ENCODE results near the gene PLD2.
"Not testable (repeated sequence)": the region's sequence is repeated elsewhere in the genome, so short reads cannot be mapped to it uniquely, and the experiment has no call there.

The PLD2 gene

DNA sequence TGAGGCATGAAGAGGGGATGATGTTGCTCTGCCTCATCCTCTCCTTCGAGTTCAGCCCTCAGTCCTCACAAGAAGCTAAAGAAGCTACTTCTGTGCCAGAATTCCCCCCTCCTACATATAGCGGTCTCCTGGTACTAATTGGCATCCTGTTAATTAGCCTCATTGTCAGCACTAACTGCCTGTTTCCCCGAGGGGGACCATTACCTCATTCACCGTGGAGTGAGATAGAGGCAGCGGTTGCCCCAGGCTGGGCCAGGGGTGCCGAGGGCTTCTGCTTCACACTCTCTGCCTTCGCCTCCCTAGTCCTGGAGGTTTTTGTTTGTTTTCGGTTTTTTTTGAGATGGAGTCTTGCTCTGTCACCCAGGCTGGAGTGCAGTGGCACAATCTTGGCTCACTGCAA lies 20.4 kb downstream of the PLD2 start:
- Histone ChIP-seq H2BK15ac (replicated peaks; ENCODE audit: low read depth) (no peak overlapping the region), H4K8ac (ENCODE audit: low read depth, low read length) (no peak overlapping the region), H3K4ac (ENCODE audit: low read depth, low read length) (no peak overlapping the region), H3K4me2 (ENCODE audit: low read length) (no peak overlapping the region), H4K5ac (ENCODE audit: low read length) (no peak overlapping the region), H3K23ac (ENCODE audit: low read length) (no peak overlapping the region), H3K79me2 (ENCODE audit: control insufficient read depth, insufficient read depth, low read length) (no peaks in the 10 kb centered on the region), H3K27ac (ENCODE audit: low read depth, low read length) (no peak overlapping the region), H2AK5ac (ENCODE audit: low read length) (no peak overlapping the region), H3K4me3 (ENCODE audit: low read length) (no peak overlapping the region), H3K4me1 (ENCODE audit: control insufficient read depth, low read depth, low read length) (no peaks in the 10 kb centered on the region), H3K56ac (ENCODE audit: low read length) (no peak overlapping the region), H3K18ac (ENCODE audit: low read length) (no peak overlapping the region), H3K79me1 (ENCODE audit: low read length) (no peaks in the 10 kb centered on the region), H2BK5ac (ENCODE audit: low read length) (no peak overlapping the region), H3K36me3 (ENCODE audit: control insufficient read depth, insufficient read depth, low read length) (no peaks in the 10 kb centered on the region), H2BK120ac (ENCODE audit: low read depth, low read length) (no peak overlapping the region), H3K9ac (ENCODE audit: low read length) (no peak overlapping the region), H3K27me3 (ENCODE audit: insufficient read depth, low read length, poor library complexity) (no peaks in the 10 kb centered on the region)
- peak; percentile 56 for DNase-seq
- no CpG with 5 or more reads among the region's 8 CpGs for WGBS (ENCODE audit: extremely low coverage, insufficient coverage, low lambda C conversion rate)

DNA sequence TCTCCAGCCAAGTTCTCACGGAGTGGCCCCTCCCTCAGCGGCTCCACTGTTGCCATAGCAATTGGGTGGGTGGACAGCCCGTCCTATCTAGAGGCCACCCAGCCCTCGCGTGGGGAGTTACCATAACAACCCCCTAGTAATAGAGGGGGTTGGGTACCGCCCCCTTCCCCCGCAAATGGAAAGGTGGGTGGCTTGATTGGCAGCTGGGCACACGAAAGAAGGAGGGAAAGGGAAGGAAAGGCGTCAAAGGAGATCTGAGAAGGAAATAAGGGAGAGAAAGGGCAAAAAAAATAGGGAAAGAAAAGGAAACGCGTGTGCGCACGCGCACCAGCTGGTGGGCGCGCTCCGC lies 25.9 kb downstream of the PLD2 start:
- not testable (repeated sequence) for H4K5ac ChIP-seq (ENCODE audit: low read length); H3K27ac ChIP-seq (ENCODE audit: low read depth, low read length); H3K36me3 ChIP-seq (ENCODE audit: control insufficient read depth, insufficient read depth, low read length); H3K4ac ChIP-seq (ENCODE audit: low read depth, low read length); H2BK15ac ChIP-seq (replicated peaks; ENCODE audit: low read depth); H2BK5ac ChIP-seq (ENCODE audit: low read length); H3K23ac ChIP-seq (ENCODE audit: low read length); H3K4me1 ChIP-seq (ENCODE audit: control insufficient read depth, low read depth, low read length); H2BK120ac ChIP-seq (ENCODE audit: low read depth, low read length); DNase-seq; H3K18ac ChIP-seq (ENCODE audit: low read length); H4K8ac ChIP-seq (ENCODE audit: low read depth, low read length); H2AK5ac ChIP-seq (ENCODE audit: low read length); H3K27me3 ChIP-seq (ENCODE audit: insufficient read depth, low read length, poor library complexity)
- Histone ChIP-seq H3K79me2 (ENCODE audit: control insufficient read depth, insufficient read depth, low read length) (peaks cover 16% of the 10 kb centered on the region), H3K4me2 (ENCODE audit: low read length) (peak overlapping the region; percentile 70), H3K56ac (ENCODE audit: low read length) (peak overlapping the region; percentile 94), H3K79me1 (ENCODE audit: low read length) (peaks cover 10% of the 10 kb centered on the region), H3K4me3 (ENCODE audit: low read length) (peak overlapping the region; percentile 65), H3K9ac (ENCODE audit: low read length) (peak overlapping the region; percentile 72)
- no CpG with 5 or more reads among the region's 17 CpGs for WGBS (ENCODE audit: extremely low coverage, insufficient coverage, low lambda C conversion rate)

DNA sequence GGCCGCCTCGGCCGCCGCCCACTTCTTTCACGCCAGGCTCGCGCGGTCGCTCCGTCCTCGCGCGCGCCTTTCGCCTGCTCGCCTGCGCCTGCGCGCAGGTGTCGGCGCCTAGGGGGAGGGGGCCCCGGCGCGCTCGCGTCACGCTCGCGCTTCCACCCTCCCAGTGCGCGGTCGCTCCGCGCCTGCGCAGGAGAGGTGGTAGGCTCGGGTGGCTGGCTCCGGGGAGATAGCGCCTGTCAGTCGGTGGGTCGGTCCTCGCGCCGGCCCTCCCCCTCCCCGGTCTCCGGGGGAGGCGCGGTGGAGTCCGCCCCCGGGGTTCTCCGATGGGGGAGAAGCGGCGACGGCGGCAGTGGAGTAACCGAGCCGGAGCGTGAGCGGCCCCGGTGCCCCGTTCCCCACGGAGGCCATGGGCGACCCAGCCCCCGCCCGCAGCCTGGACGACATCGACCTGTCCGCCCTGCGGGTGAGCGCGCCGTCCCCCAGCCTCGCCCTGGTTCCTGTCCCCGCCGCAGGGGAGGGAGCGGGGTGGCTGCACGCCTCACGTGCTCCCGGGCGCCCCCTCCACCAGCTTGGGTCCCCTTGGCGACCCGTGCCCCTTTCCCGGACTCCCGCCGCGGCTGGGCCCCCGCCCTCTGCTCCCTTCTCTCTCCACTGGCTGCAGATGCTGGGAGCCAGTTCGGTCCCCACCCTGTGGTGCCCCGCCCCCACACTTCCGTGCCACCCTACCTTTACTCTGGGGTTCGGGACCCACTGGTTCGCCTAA lies 26.4 kb downstream of the PLD2 start, which contains the start of gene MINK1:
Gene MINK1, plus strand, starts transcription at position 163 of the 763 bp plus-strand sequence. Its CDS starts 244 bp downstream, at position 407.
- Histone ChIP-seq H3K18ac (ENCODE audit: low read length) (peak within 1 kb of the TSS; percentile 72), H3K27ac (ENCODE audit: low read depth, low read length) (no peak within 1 kb of the TSS), H2BK120ac (ENCODE audit: low read depth, low read length) (no peak within 1 kb of the TSS), H2AK5ac (ENCODE audit: low read length) (no peak within 1 kb of the TSS), H2BK5ac (ENCODE audit: low read length) (no peak within 1 kb of the TSS), H3K4me1 (ENCODE audit: control insufficient read depth, low read depth, low read length) (no peaks in the 10 kb centered on the region), H3K4me2 (ENCODE audit: low read length) (peak within 1 kb of the TSS; percentile 71), H3K23ac (ENCODE audit: low read length) (no peak within 1 kb of the TSS), H4K8ac (ENCODE audit: low read depth, low read length) (no peak within 1 kb of the TSS), H3K36me3 (ENCODE audit: control insufficient read depth, insufficient read depth, low read length) (no peaks in the 10 kb centered on the region), H2BK15ac (replicated peaks; ENCODE audit: low read depth) (no peak within 1 kb of the TSS), H3K9ac (ENCODE audit: low read length) (peak within 1 kb of the TSS; percentile 72), H3K4me3 (ENCODE audit: low read length) (peak within 1 kb of the TSS; percentile 65), H3K79me2 (ENCODE audit: control insufficient read depth, insufficient read depth, low read length) (peaks cover 20% of the 10 kb centered on the region), H3K79me1 (ENCODE audit: low read length) (peaks cover 14% of the 10 kb centered on the region), H3K56ac (ENCODE audit: low read length) (peak within 1 kb of the TSS; percentile 94), H3K4ac (ENCODE audit: low read depth, low read length) (peak within 1 kb of the TSS; percentile 42), H3K27me3 (ENCODE audit: insufficient read depth, low read length, poor library complexity) (no peaks in the 10 kb centered on the region), H4K5ac (ENCODE audit: low read length) (no peak within 1 kb of the TSS)
- WGBS (ENCODE audit: extremely low coverage, insufficient coverage, low lambda C conversion rate), result no CpG with 5 or more reads among the region's 91 CpGs
- DNase-seq, result peak; percentile 94

DNA sequence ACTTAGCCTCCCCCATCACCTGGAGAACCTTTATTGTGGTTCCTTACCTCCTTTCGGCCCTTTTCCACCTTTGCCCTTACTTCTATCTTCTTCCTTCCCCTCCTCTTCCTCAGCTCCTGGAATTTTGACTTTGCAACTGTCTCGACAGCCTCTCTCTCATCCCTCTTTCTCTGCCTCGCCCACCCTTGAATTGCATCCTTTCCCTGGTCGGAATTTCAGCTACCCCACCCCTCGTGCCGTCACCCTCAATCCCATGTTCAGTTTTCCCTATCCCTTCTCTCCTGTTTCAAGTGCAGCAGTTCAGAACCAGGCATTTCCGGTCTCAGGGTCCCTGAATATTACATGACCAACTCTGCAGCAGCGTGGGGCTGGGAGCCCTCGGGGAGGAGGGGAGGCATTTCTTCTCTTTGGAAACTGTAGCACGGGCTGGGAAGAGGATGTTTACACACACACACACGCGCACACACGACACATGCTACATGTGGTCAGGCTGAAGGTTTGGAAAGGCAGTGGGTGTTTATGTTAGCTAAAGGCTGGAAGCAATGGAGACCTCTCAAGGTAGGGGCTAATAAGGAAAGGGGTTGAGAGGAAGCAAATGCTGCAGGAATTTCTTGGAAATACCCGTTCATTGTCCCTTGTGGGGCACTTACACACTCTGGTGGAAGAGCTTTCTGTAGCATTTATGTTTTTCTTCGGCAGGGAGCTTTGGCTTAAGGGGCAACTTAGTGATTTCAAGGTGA lies 27.2 kb downstream of the PLD2 start:
- peaks cover 14% of the 10 kb centered on the region for H3K79me1 ChIP-seq (ENCODE audit: low read length)
- WGBS (ENCODE audit: extremely low coverage, insufficient coverage, low lambda C conversion rate), result no CpG with 5 or more reads among the region's 15 CpGs
- H3K27me3 ChIP-seq (ENCODE audit: insufficient read depth, low read length, poor library complexity), result no peaks in the 10 kb centered on the region
- H3K4ac ChIP-seq (ENCODE audit: low read depth, low read length), result peak overlapping the region; percentile 42
- peak overlapping the region; percentile 94 for H3K56ac ChIP-seq (ENCODE audit: low read length)
- H3K4me3 ChIP-seq (ENCODE audit: low read length), result peak overlapping the region; percentile 65
- no peak overlapping the region for H2BK5ac ChIP-seq (ENCODE audit: low read length)
- H3K9ac ChIP-seq (ENCODE audit: low read length), result peak overlapping the region; percentile 72
- no peak overlapping the region for H2BK15ac ChIP-seq (replicated peaks; ENCODE audit: low read depth)
- H2AK5ac ChIP-seq (ENCODE audit: low read length), result no peak overlapping the region
- peak; percentile 37 for DNase-seq
- H3K36me3 ChIP-seq (ENCODE audit: control insufficient read depth, insufficient read depth, low read length), result no peaks in the 10 kb centered on the region
- no peak overlapping the region for H3K27ac ChIP-seq (ENCODE audit: low read depth, low read length)
- no peak overlapping the region for H4K8ac ChIP-seq (ENCODE audit: low read depth, low read length)
- peak overlapping the region; percentile 72 for H3K18ac ChIP-seq (ENCODE audit: low read length)
- H3K4me2 ChIP-seq (ENCODE audit: low read length), result peak overlapping the region; percentile 71
- peaks cover 21% of the 10 kb centered on the region for H3K79me2 ChIP-seq (ENCODE audit: control insufficient read depth, insufficient read depth, low read length)
- no peak overlapping the region for H3K23ac ChIP-seq (ENCODE audit: low read length)
- H3K4me1 ChIP-seq (ENCODE audit: control insufficient read depth, low read depth, low read length), result no peaks in the 10 kb centered on the region
- no peak overlapping the region for H4K5ac ChIP-seq (ENCODE audit: low read length)
- no peak overlapping the region for H2BK120ac ChIP-seq (ENCODE audit: low read depth, low read length)

DNA sequence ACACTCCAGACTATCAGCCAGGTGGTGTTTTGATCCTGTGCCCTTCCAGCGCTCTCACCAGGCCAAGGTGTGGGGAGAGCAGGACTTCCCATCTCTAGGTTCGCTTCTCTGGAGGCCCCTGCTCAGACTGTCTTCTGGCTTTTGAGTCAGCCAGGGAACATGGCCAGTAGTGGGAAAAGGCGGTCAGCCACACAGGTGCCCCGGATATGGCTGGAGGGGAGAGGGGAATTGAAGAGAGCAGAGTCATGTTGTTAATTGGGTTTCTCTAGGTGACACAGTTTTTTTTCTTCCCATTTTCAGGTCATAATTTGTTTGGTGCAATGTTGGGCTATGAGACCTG lies 27.7 kb downstream of the PLD2 start:
- Histone ChIP-seq H3K79me2 (ENCODE audit: control insufficient read depth, insufficient read depth, low read length) (peaks cover 23% of the 10 kb centered on the region), H3K56ac (ENCODE audit: low read length) (peak overlapping the region; percentile 94), H2BK5ac (ENCODE audit: low read length) (no peak overlapping the region), H3K4me2 (ENCODE audit: low read length) (no peak overlapping the region), H3K79me1 (ENCODE audit: low read length) (peaks cover 14% of the 10 kb centered on the region), H3K4me3 (ENCODE audit: low read length) (no peak overlapping the region), H3K23ac (ENCODE audit: low read length) (no peak overlapping the region), H3K27ac (ENCODE audit: low read depth, low read length) (no peak overlapping the region), H3K4ac (ENCODE audit: low read depth, low read length) (no peak overlapping the region), H4K8ac (ENCODE audit: low read depth, low read length) (no peak overlapping the region), H3K36me3 (ENCODE audit: control insufficient read depth, insufficient read depth, low read length) (no peaks in the 10 kb centered on the region), H2BK15ac (replicated peaks; ENCODE audit: low read depth) (no peak overlapping the region), H3K9ac (ENCODE audit: low read length) (peak overlapping the region; percentile 72), H2AK5ac (ENCODE audit: low read length) (no peak overlapping the region), H3K18ac (ENCODE audit: low read length) (no peak overlapping the region), H3K4me1 (ENCODE audit: control insufficient read depth, low read depth, low read length) (no peaks in the 10 kb centered on the region), H3K27me3 (ENCODE audit: insufficient read depth, low read length, poor library complexity) (no peaks in the 10 kb centered on the region), H4K5ac (ENCODE audit: low read length) (no peak overlapping the region), H2BK120ac (ENCODE audit: low read depth, low read length) (no peak overlapping the region)
- no peak for DNase-seq
- no CpG with 5 or more reads among the region's 4 CpGs for WGBS (ENCODE audit: extremely low coverage, insufficient coverage, low lambda C conversion rate)

Measured in mesendoderm (in vitro differentiated cells).